Heart right ventricle (tissue), 16 donors: ENCODE results near the gene NOS1AP. TPM values are rescaled to one million over a fixed set of nuclear protein-coding genes. Genes with fewer than 3 reads are reported as not detected.

Source experiments
- ATAC-seq, 8 donors: fragments of 200-7000 bp; cut with Tn5 transposase; one replicate each; pipeline ENCODE4 v1.9.1; 2020; ENCODE audit warnings: mild to moderate bottlenecking in 8 of 8, moderate library complexity in 8 of 8, moderate number of reproducible peaks in 1 of 8
- DNase-seq, 2 donors: peaks; one replicate each; pipeline ENCODE4 v3.0.0-alpha.2; 2020
- H3K27ac ChIP-seq, 10 donors: fragments of 200-600 bp; sonication (generic) in 2 of 10; one replicate each; pipeline versions ENCODE4 v1.5.0 to v1.8.0; 2020 to 2022; ENCODE audit warnings: mild to moderate bottlenecking in 3 of 10
- H3K27me3 ChIP-seq, 7 donors: fragments of 200-600 bp; one replicate each; pipeline ENCODE4 v1.8.0; 2021 to 2022; ENCODE audit warnings: mild to moderate bottlenecking in 2 of 7
- H3K36me3 ChIP-seq, 9 donors: fragments of 200-600 bp; sonication (generic) in 1 of 9; one replicate each; pipeline versions ENCODE4 v1.5.0 to v1.8.0; 2020 to 2022; ENCODE audit warnings: mild to moderate bottlenecking in 2 of 9
- H3K4me1 ChIP-seq, 9 donors: fragments of 200-600 bp; sonication (generic) in 1 of 9; one replicate each; pipeline versions ENCODE4 v1.5.0 to v1.8.0; 2020 to 2022; ENCODE audit warnings: mild to moderate bottlenecking in 4 of 9
- H3K4me3 ChIP-seq, 10 donors: fragments of 200-600 bp; sonication (generic) in 2 of 10; one replicate each; pipeline versions ENCODE4 v1.5.0 to v1.8.0; 2020 to 2022; ENCODE audit warnings: mild to moderate bottlenecking in 7 of 10, moderate library complexity in 2 of 10
- H3K9me3 ChIP-seq, 11 donors: fragments of 200-600 bp in 10 of 11; sonication (generic) in 2 of 11; one replicate each; pipeline versions ENCODE4 v1.5.0 to v1.8.0; 2013 to 2022; ENCODE audit warnings: mild to moderate bottlenecking in 2 of 11, control low read depth in 1 of 11, moderate library complexity in 1 of 11
- WGBS, 2 donors: extraction: QIAGEN DNeasy Blood & Tissue Kit; methylation state at CpG; one replicate each; pipeline ENCODE4 v1.1.7; 2013; ENCODE audit warnings: inconsistent platforms in 1 of 2; 5-methylcytosine and 5-hydroxymethylcytosine counted together
- intact Hi-C, 10 donors: fragments of 100-400 bp; cut with DNase I; formaldehyde crosslinking; loops; one replicate each; pipeline versions ENCODE4 v1.11.1 to v1.14.2; 2022
- polyA plus RNA-seq, 2 donors: library from polyadenylated mRNA; stranded (reverse); fragments of 200-250 nt; gene quantifications; one replicate each; pipeline ENCODE4 v1.2.3, GENCODE V29; 2013
- total RNA-seq, 10 donors: library from RNA; stranded (reverse); fragmentation: NEBNext Ultra II Directional in 3 of 10; extraction: Animal tissue kit (Norgen Biotek cat#: 25700) in 3 of 10; gene quantifications; one replicate each; pipeline versions ENCODE4 v1.2.1 to v1.2.4, GENCODE V29; 2021 to 2023
- TF ChIP-seq, protein P1 (sequence below), 9 donors: fragments of 200-600 bp; sonication (generic) in 2 of 9; IDR thresholded peaks; one replicate each; pipeline versions ENCODE4 v1.5.0 to v1.8.0; 2021 to 2022; ENCODE audit warnings: antibody characterized with exemption in 9 of 9, mild to moderate bottlenecking in 5 of 9, moderate library complexity in 1 of 9
- donor health status: Arrhythmogenic right ventricular cardiomyopathy.
- donor health status: ischemic (EF 13 %, LVEDD 7.1; RV severe dilation, severe dysfunction).
- donor health status: healthy with polysubstance abuse.
- donor health status: DM: no; HTN: yes; CAD: no.
- donor health status: DM: no; HTN: no; CAD: no.
- donor health status: ischemic (EF 25% LVEDD 6.9; RV normal size, moderate dysfunction).
- donor health status: ischemic (EF 25% LVEDD 5.7; RV mildly dilated, moderate dysfunction).
- donor health status: healthy.
- donor health status: DM: yes; HTN: yes; CAD: no.
- donor health status: Ischemic cardiomyopathy.
- donor health status: ischemic (EF 35%, LVEDD 5.7; RV mildly dilated, moderate dysfunction).
- donor health status: nonischemic (EF 11% LVEDD 7.7; RV severe dilation, severe dysfunction).
- donor health status: DM: yes; HTN: yes; CAD: no.
- donor health status: PGD.
- donor health status: ischemic (EF 29% LVEDD 5.4; RV normal size, mild dysfunction).
- donor health status: nonischemic (EF 23%, LVEDD 6.1; RV moderate dilation, normal function).

The NOS1AP gene
- total and polyA plus RNA-seq, 12 donors: 0.19 to 7.1 (median 4.6) TPM

DNA sequence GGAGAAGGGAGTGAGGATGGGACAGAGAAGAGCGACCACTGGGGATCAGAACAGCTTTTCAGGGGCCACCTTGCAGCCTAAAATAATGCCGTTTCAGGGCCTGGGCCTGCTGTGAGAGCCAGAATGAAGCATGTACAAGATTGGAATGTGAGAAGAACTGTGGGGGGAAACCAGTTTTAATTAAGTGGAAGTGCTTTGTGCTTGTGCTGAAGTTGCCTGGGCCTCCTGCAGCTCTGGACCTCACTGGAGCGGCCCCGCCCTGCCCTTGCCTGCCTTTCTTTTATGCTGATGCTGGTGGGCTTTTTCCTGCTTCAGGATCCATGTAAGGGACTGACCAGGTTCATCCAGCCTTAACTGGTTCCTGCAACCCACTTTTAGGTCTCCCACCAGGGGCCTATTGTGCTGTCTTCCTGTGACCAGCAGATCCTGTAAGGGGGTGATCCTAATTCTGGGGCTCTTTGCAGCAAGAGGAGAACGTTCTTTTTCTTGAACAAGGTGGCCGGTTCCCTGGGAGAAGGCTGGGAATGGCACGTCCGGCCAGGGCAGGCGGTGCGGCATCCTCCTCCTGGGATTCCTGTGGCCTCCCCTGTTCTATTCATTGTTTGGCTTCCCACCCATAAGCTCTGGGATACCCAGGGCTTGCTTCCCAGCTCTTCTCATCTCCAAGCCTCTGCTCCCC, 315.2 kb downstream of the NOS1AP start:
- H3K9me3 ChIP-seq: no peaks in the 10 kb centered on the region
- no peak overlapping the region for H3K27ac ChIP-seq
- 92 to 95% methylated on average over 10 of the region's 10 CpGs for WGBS, 2 donors
- intact Hi-C loops: loop anchor here in 2 of 10 donors (5.0 to 10.0 kb wide), 2 partner anchors 90 to 327 kb away; no protein-coding TSS in a partner anchor
- no peaks in the 10 kb centered on the region for H3K4me1 ChIP-seq
- no peak overlapping the region for H3K4me3 ChIP-seq
- no peaks in the 10 kb centered on the region for H3K27me3 ChIP-seq
- no peak for DNase-seq
- TF ChIP-seq, protein P1, sequence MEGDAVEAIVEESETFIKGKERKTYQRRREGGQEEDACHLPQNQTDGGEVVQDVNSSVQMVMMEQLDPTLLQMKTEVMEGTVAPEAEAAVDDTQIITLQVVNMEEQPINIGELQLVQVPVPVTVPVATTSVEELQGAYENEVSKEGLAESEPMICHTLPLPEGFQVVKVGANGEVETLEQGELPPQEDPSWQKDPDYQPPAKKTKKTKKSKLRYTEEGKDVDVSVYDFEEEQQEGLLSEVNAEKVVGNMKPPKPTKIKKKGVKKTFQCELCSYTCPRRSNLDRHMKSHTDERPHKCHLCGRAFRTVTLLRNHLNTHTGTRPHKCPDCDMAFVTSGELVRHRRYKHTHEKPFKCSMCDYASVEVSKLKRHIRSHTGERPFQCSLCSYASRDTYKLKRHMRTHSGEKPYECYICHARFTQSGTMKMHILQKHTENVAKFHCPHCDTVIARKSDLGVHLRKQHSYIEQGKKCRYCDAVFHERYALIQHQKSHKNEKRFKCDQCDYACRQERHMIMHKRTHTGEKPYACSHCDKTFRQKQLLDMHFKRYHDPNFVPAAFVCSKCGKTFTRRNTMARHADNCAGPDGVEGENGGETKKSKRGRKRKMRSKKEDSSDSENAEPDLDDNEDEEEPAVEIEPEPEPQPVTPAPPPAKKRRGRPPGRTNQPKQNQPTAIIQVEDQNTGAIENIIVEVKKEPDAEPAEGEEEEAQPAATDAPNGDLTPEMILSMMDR (IDR thresholded peaks at IDR 0.05): no peak
- ATAC-seq: no peak
- H3K36me3 ChIP-seq: no peaks in the 10 kb centered on the region

DNA sequence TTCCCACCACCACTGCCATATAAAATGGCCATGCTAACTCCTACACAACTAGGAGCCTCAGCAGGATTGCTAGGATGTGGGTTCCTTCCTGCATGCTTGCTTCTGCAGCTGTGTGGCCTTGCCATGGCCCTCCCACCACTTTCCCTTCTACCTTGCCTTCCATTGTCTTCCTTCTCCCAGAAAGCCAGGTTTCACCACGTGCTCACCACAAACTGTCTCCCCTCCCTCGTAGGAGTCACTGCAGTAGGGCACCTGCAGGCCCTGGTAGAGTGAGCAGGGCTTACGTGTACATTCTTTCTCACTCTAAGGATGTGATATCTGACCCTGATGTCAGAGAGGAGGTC, 315.8 kb downstream of the NOS1AP start:
- no peaks in the 10 kb centered on the region for H3K27me3 ChIP-seq
- no peaks in the 10 kb centered on the region for H3K36me3 ChIP-seq
- WGBS, 2 donors: 75 to 77% methylated on average over 3 of the region's 3 CpGs
- ATAC-seq (no peak), DNase-seq (no peak)
- TF ChIP-seq, protein P1 (IDR thresholded peaks at IDR 0.05): no peak
- H3K27ac ChIP-seq: no peak overlapping the region
- no peak overlapping the region for H3K4me3 ChIP-seq
- intact Hi-C loops: loop anchor here in 2 of 10 donors (5.0 to 10.0 kb wide), 2 partner anchors 90 to 328 kb away; no protein-coding TSS in a partner anchor
- no peaks in the 10 kb centered on the region for H3K4me1 ChIP-seq
- H3K9me3 ChIP-seq: no peaks in the 10 kb centered on the region

DNA sequence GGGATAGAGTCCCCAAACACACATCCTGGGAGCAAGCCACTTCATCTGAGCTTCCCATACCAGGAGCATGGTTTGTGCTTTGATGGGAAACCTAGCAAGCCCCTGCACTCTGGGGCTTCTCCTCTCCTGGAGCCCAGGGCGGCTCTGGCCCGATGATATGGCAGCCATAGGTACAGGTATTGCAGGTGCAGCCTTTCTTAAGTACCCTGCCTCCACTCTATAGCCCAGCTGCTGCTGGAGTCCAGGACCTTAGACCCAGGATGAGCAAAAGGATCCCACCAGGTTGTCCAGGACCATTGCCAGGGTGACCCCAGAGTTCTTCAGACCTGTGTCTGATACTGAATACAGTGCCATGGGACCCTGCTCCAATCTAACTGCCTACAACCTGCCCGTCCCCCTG, 316.2 kb downstream of the NOS1AP start:
- Histone ChIP-seq H3K4me3 (no peak overlapping the region), H3K27ac (no peak overlapping the region), H3K9me3 (no peaks in the 10 kb centered on the region), H3K27me3 (no peaks in the 10 kb centered on the region), H3K36me3 (no peaks in the 10 kb centered on the region), H3K4me1 (no peaks in the 10 kb centered on the region)
- TF ChIP-seq, protein P1 (IDR thresholded peaks at IDR 0.05): no peak
- ATAC-seq (no peak), DNase-seq (no peak)
- WGBS, 2 donors: 77 to 94% methylated on average over 3 of the region's 3 CpGs
- intact Hi-C loops: loop anchor here in 2 of 10 donors (5.0 to 10.0 kb wide), 2 partner anchors 91 to 328 kb away; no protein-coding TSS in a partner anchor

DNA sequence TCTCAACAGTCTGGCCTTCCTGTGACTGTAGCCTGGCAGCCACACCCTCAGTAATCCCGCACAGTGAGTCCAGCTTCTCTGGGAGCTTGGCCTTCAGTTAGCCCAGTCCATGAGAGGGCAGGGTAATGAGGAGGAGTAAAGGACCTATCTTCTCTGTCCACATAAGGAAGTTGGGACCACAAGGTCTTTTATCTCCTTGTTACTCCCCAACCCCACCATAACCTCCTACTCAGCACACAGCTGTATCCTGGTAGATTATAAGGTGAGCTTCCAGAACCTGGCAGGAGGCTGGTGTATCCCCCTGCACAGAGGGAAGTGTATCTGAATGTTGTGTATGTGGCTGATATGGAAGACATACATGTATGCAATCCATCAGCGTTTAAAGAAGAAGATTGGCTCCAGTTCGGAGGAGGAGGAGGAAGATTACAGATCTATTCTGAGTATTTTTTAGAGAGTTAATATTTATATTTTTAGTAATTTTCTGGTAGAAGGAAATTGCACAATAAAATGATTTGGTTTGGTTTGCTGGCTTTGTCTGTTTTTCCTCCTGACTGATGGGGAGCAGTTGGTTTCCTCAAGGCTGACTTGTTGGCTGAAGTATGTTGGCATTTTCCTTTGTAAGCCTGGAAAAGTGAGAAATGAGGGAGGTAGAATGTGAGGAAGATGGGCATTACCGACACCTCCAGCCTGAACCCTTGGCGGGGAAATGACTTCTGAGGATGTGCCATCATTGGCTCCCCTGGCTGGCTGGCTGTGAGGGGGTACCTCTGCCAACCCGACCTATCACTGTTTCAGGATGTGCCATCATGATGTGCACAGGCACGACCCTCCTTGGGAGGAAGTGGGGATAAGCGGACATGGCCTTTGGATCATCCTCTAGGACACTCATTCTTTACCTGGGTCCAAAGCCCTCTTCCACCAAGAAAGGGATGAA, 317.1 kb downstream of the NOS1AP start:
- DNase-seq (no peak), ATAC-seq (no peak)
- no peak overlapping the region for H3K27ac ChIP-seq
- WGBS, 2 donors: 82 to 88% methylated on average over 8 of the region's 8 CpGs
- intact Hi-C loops: loop anchor here in 2 of 10 donors (5.0 to 10.0 kb wide), 2 partner anchors 92 to 329 kb away; no protein-coding TSS in a partner anchor
- H3K4me1 ChIP-seq: peaks cover 0 to 1% (median 0%) of the 10 kb centered on the region in 9 donors
- TF ChIP-seq, protein P1 (IDR thresholded peaks at IDR 0.05): no peak
- H3K4me3 ChIP-seq: no peak overlapping the region
- H3K36me3 ChIP-seq: no peaks in the 10 kb centered on the region
- no peaks in the 10 kb centered on the region for H3K27me3 ChIP-seq
- no peaks in the 10 kb centered on the region for H3K9me3 ChIP-seq
